Endothelial cell of umbilical vein (primary cell): ENCODE measurements around the gene GNMT. TPM values are rescaled to one million over a fixed set of nuclear protein-coding genes. Genes with fewer than 3 reads are reported as not detected.

Experiments
- BruUV-seq: library from RNA; stranded (reverse); fragments of 400-500 nt; replicated peaks from 2 replicates; lab custom pipeline; 2021; lab: Mats Ljungman, UMichigan
- CTCF ChIA-PET: fragments of 300-600, 350-600 bp; sonication (Branson Sonifier 250); formaldehyde crosslinking; loops from one replicate; lab custom pipeline; 2021; ENCODE audit warnings: antibody characterized with exemption, inconsistent platforms; lab: Charles Lee
- POLR2A ChIA-PET: fragments of 300-600, 350-600 bp; sonication (Branson Sonifier 250); formaldehyde crosslinking; loops from one replicate; lab custom pipeline; 2021; ENCODE audit warnings: antibody characterized with exemption, inconsistent platforms; lab: Charles Lee
- DNase-seq: peaks from one replicate; pipeline ENCODE4 v3.0.0-alpha.2; 2011; ENCODE audit warnings: low read depth, low spot score
- FAIRE-seq: peaks from 2 replicates; lab custom pipeline; 2011; peaks lifted over from hg19 to GRCh38; lab: Jason Lieb, UNC
- H2AFZ ChIP-seq: 2 replicates; pipeline ENCODE4 v1.6.0; 2012; ENCODE audit warnings: low read depth, low read length, control low read depth, inconsistent platforms
- H3K27ac ChIP-seq: 2 replicates; pipeline ENCODE4 v1.5.1; 2011; ENCODE audit warnings: low read depth, mild to moderate bottlenecking, control low read depth, low read length, moderate library complexity; ENCODE audit not compliant: insufficient read depth
- H3K27me3 ChIP-seq, 2 experiments: 2 replicates each; pipeline versions ENCODE4 v1.6.0 to v1.6.1; 2011; ENCODE audit warnings: low read length in 2 of 2, mixed read lengths in 1 of 2; ENCODE audit not compliant: control insufficient read depth in 2 of 2, insufficient read depth in 2 of 2
- H3K36me3 ChIP-seq, 2 experiments: 2 replicates in 1 of 2; 3 replicates in 1 of 2; pipeline ENCODE4 v1.5.1; 2011; ENCODE audit warnings: low read length in 2 of 2, mild to moderate bottlenecking in 1 of 2, moderate library complexity in 1 of 2; ENCODE audit not compliant: control insufficient read depth in 2 of 2, insufficient read depth in 2 of 2; ENCODE audit errors: extremely low read depth in 1 of 2
- H3K4me1 ChIP-seq: 3 replicates; pipeline ENCODE4 v1.5.1; 2011; ENCODE audit warnings: mild to moderate bottlenecking, low read length; ENCODE audit not compliant: control insufficient read depth, insufficient read depth; ENCODE audit errors: extremely low read depth
- H3K4me2 ChIP-seq: 2 replicates; pipeline ENCODE4 v1.6.1; 2011; ENCODE audit warnings: low read length, control low read depth, mixed read lengths; ENCODE audit not compliant: insufficient read depth
- H3K4me3 ChIP-seq, 3 experiments: fragments of 200-600 bp in 1 of 3; sonication (generic), shearing (Covaris generic) in 1 of 3; replicated peaks in 1 of 3; 2 replicates each; pipeline ENCODE4 v1.5.1; 2011 to 2016; ENCODE audit warnings: control low read depth in 3 of 3, low read length in 3 of 3, mild to moderate bottlenecking in 2 of 3, inconsistent platforms in 1 of 3, low read depth in 1 of 3, moderate library complexity in 1 of 3; ENCODE audit not compliant: insufficient read depth in 1 of 3
- H3K79me2 ChIP-seq: 2 replicates; pipeline ENCODE4 v1.6.0; 2012; ENCODE audit warnings: low read length, inconsistent platforms; ENCODE audit not compliant: control insufficient read depth, insufficient read depth
- H3K9ac ChIP-seq: replicated peaks from 2 replicates; pipeline ENCODE3; 2011; ENCODE audit warnings: low read length, control low read depth; ENCODE audit not compliant: insufficient read depth; ENCODE audit errors: extremely low read depth
- H3K9me1 ChIP-seq: replicated peaks from 3 replicates; pipeline ENCODE4 v1.6.0; 2011; ENCODE audit warnings: mild to moderate bottlenecking, low read length; ENCODE audit not compliant: control insufficient read depth, insufficient read depth; ENCODE audit errors: extremely low read depth
- H3K9me3 ChIP-seq: replicated peaks from 2 replicates; pipeline ENCODE4 v1.5.1; 2012; ENCODE audit warnings: low read length, inconsistent platforms; ENCODE audit not compliant: control insufficient read depth, insufficient read depth
- H4K20me1 ChIP-seq: replicated peaks from 2 replicates; pipeline ENCODE3; 2011; ENCODE audit warnings: mild to moderate bottlenecking, low read length; ENCODE audit not compliant: control insufficient read depth, insufficient read depth; ENCODE audit errors: extremely low read depth
- EZH2 ChIP-seq: IDR thresholded peaks from 2 replicates; pipeline ENCODE4 v1.6.1; 2012; ENCODE audit warnings: borderline replicate concordance, low read depth, mild to moderate bottlenecking, moderate library complexity, low read length, inconsistent platforms; ENCODE audit not compliant: severe bottlenecking
- FOS ChIP-seq: IDR thresholded peaks from 2 replicates; pipeline ENCODE4 v1.6.1; 2011; ENCODE audit warnings: mild to moderate bottlenecking, low read length, moderate library complexity, borderline replicate concordance; ENCODE audit not compliant: insufficient read depth
- GATA2 ChIP-seq: IDR thresholded peaks from 2 replicates; pipeline ENCODE4 v1.7.0; 2011; ENCODE audit warnings: low read depth, mild to moderate bottlenecking, moderate library complexity, mixed read lengths, low read length; ENCODE audit not compliant: insufficient read length, insufficient read depth
- JUN ChIP-seq: IDR thresholded peaks from 2 replicates; pipeline ENCODE4 v1.6.1; 2011; ENCODE audit warnings: borderline replicate concordance, low read depth; ENCODE audit not compliant: insufficient read length, insufficient read depth
- MYC ChIP-seq: IDR thresholded peaks from one replicate; pipeline ENCODE4 v1.6.1; 2011; ENCODE audit warnings: mild to moderate bottlenecking, low read depth, low read length
- POLR2A ChIP-seq: IDR thresholded peaks from 2 replicates; pipeline ENCODE4 v1.6.1; 2012; ENCODE audit warnings: low read depth, mild to moderate bottlenecking, control low read depth, low read length
- POLR2AphosphoS5 ChIP-seq: IDR thresholded peaks from 2 replicates; pipeline ENCODE4 v1.6.1; 2012; ENCODE audit warnings: low read depth, mild to moderate bottlenecking, control low read depth, low read length, moderate library complexity; ENCODE audit not compliant: insufficient read depth
- dilution Hi-C: fragments of 300-500 bp; cut with MboI; formaldehyde crosslinking; loops from one replicate; pipeline ENCODE4 v1.15.0; 2019; ENCODE audit warnings: low sequenced_read_pairs; ENCODE audit not compliant: extremely low pct_ligation_motif_present
- intact Hi-C: fragments of 100-400 bp; cut with micrococcal nuclease; formaldehyde crosslinking; loops from one replicate; pipeline ENCODE4 v1.10.0; 2022
- polyA plus RNA-seq, 4 experiments: library from polyadenylated mRNA; depleted of rRNA in 3 of 4; stranded (reverse) in 3 of 4; unstranded in 1 of 4; fragments of >200 nt; gene quantifications; 2 replicates each; pipeline versions ENCODE4 v1.2.1 to v1.2.3, GENCODE V29; 2011 to 2012; ENCODE audit warnings: missing spikeins in 1 of 4
- total RNA-seq: library from RNA; stranded (reverse); gene quantifications from 2 replicates; pipeline ENCODE4 v1.2.3, GENCODE V29; 2021
- TF ChIP-seq, protein P1 (sequence below): IDR thresholded peaks from 2 replicates; pipeline ENCODE4 v1.6.1; 2011; ENCODE audit not compliant: insufficient read depth, insufficient read length
- TF ChIP-seq, protein P2 (sequence below), 2 donors: IDR thresholded peaks; 1 replicate in 1 of 2; 2 replicates in 1 of 2; pipeline ENCODE4 v1.5.1; 2011; ENCODE audit warnings: low read length in 2 of 2, mild to moderate bottlenecking in 2 of 2, moderate library complexity in 2 of 2, control low read depth in 1 of 2, inconsistent platforms in 1 of 2, low read depth in 1 of 2; ENCODE audit not compliant: insufficient read depth in 1 of 2; ENCODE audit errors: extremely low read depth in 1 of 2

GNMT gene
- total and polyA plus RNA-seq, 2 donors (not counting 3 experiments of a cell fraction or from before 2014, with no cell fraction given): 0.41 to 1.2 TPM

- CTCF ChIA-PET: interaction anchor here (1.5 kb wide), 1 partner anchor 8 kb away, joined by 3 read pairs; no protein-coding TSS in a partner anchor
Observed at GRCh38 chr6:42937548-42938427, 22.8 kb upstream of the GNMT start.

More at GRCh38 chr6:42937548-42938427, 22.8 kb upstream of the GNMT start:
- no peak for DNase-seq
- Histone ChIP-seq H2AFZ (no peak overlapping the region), H3K9ac (no peak overlapping the region), H3K79me2 (peaks cover 10% of the 10 kb centered on the region), H4K20me1 (no peaks in the 10 kb centered on the region), H3K27ac (no peak overlapping the region), H3K36me3 (peaks cover 5 to 38% of the 10 kb centered on the region in 2 experiments), H3K9me1 (no peaks in the 10 kb centered on the region), H3K4me2 (no peak overlapping the region), H3K27me3 (no peaks in the 10 kb centered on the region), H3K4me1 (peaks cover 9% of the 10 kb centered on the region), H3K4me3 (no peak overlapping the region), H3K9me3 (no peaks in the 10 kb centered on the region)
- intact Hi-C loops: no loop called here
- dilution Hi-C loops: no loop called here
- FAIRE-seq: no peak
- TF ChIP-seq, protein P1, sequence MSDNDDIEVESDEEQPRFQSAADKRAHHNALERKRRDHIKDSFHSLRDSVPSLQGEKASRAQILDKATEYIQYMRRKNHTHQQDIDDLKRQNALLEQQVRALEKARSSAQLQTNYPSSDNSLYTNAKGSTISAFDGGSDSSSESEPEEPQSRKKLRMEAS: no peak
- no peak for TF ChIP-seq POLR2A
- no peak for TF ChIP-seq POLR2AphosphoS5
- no peak for TF ChIP-seq FOS
- no peak for TF ChIP-seq JUN
- TF ChIP-seq, protein P2, sequence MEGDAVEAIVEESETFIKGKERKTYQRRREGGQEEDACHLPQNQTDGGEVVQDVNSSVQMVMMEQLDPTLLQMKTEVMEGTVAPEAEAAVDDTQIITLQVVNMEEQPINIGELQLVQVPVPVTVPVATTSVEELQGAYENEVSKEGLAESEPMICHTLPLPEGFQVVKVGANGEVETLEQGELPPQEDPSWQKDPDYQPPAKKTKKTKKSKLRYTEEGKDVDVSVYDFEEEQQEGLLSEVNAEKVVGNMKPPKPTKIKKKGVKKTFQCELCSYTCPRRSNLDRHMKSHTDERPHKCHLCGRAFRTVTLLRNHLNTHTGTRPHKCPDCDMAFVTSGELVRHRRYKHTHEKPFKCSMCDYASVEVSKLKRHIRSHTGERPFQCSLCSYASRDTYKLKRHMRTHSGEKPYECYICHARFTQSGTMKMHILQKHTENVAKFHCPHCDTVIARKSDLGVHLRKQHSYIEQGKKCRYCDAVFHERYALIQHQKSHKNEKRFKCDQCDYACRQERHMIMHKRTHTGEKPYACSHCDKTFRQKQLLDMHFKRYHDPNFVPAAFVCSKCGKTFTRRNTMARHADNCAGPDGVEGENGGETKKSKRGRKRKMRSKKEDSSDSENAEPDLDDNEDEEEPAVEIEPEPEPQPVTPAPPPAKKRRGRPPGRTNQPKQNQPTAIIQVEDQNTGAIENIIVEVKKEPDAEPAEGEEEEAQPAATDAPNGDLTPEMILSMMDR (IDR thresholded peaks at IDR 0.05; ENCODE audit: extremely low read depth in 1 of 2, insufficient read depth in 1 of 2, low read depth in 1 of 2, low read length in 2 of 2): no peak
- TF ChIP-seq MYC: no peak
- no peak for TF ChIP-seq GATA2
- TF ChIP-seq EZH2: no peak
- BruUV-seq: no TSS peak
- POLR2A ChIA-PET: no interaction called here
